H1 (cell line): Measurements from ENCODE around the gene SLC22A23. TPM values are rescaled to one million over a fixed set of nuclear protein-coding genes. Genes with fewer than 3 reads are reported as not detected.

Experiments used
- CTCF ChIA-PET: fragments of 300-600 bp; sonication (Branson Sonifier 250); formaldehyde crosslinking; loops from one replicate; lab custom pipeline; 2021; ENCODE audit not compliant: partially characterized antibody; lab: Charles Lee
- POLR2A ChIA-PET: fragments of 300-600 bp; sonication (Branson Sonifier 250); formaldehyde crosslinking; loops from one replicate; lab custom pipeline; 2021; ENCODE audit warnings: inconsistent platforms; ENCODE audit not compliant: partially characterized antibody; lab: Charles Lee
- DNase-seq, 2 experiments: peaks; one replicate each; pipeline versions ENCODE4 v3.0.0 to v3.0.0-alpha.2; 2010 to 2022; ENCODE audit warnings: low spot score in 2 of 2, low read depth in 1 of 2, mixed read lengths in 1 of 2
- FAIRE-seq: peaks from 2 replicates; lab custom pipeline; 2011; peaks lifted over from hg19 to GRCh38; lab: Jason Lieb, UNC
- H2AFZ ChIP-seq: 2 replicates; pipeline ENCODE4 v1.8.1; 2012; ENCODE audit warnings: low read length, inconsistent platforms
- H2AK5ac ChIP-seq: 2 replicates; pipeline ENCODE4 v1.6.1; 2013; ENCODE audit warnings: low read depth, low read length
- H2BK120ac ChIP-seq: replicated peaks from 2 replicates; pipeline ENCODE3; 2013; ENCODE audit warnings: low read depth, low read length, inconsistent platforms
- H2BK12ac ChIP-seq: 2 replicates; pipeline ENCODE4 v1.6.1; 2013; ENCODE audit warnings: low read depth, low read length
- H2BK15ac ChIP-seq: 2 replicates; pipeline ENCODE4 v1.6.1; 2013; ENCODE audit warnings: low read length
- H2BK20ac ChIP-seq: 2 replicates; pipeline ENCODE4 v1.6.1; 2013; ENCODE audit warnings: low read length
- H2BK5ac ChIP-seq: 2 replicates; pipeline ENCODE4 v1.6.1; 2013; ENCODE audit warnings: low read depth, low read length
- H3K14ac ChIP-seq: 2 replicates; pipeline ENCODE4 v1.6.1; 2013; ENCODE audit warnings: inconsistent platforms; ENCODE audit not compliant: insufficient read length
- H3K18ac ChIP-seq: 2 replicates; pipeline ENCODE4 v1.6.1; 2013; ENCODE audit warnings: low read length; ENCODE audit errors: extremely low read depth
- H3K23ac ChIP-seq: 2 replicates; pipeline ENCODE4 v1.6.1; 2013; ENCODE audit warnings: inconsistent platforms; ENCODE audit not compliant: insufficient read length
- H3K23me2 ChIP-seq: 2 replicates; pipeline ENCODE4 v1.6.1; 2013; ENCODE audit warnings: low read depth, low read length
- H3K27ac ChIP-seq: 2 replicates; pipeline ENCODE4 v1.6.1; 2011; ENCODE audit warnings: low read depth, low read length, inconsistent platforms
- H3K27me3 ChIP-seq, 4 experiments: replicated peaks in 1 of 4; 1 replicate in 1 of 4; 2 replicates in 3 of 4; pipeline versions ENCODE4 v1.6.1 to v1.8.1; 2011 to 2013; ENCODE audit warnings: low read length in 3 of 4, mild to moderate bottlenecking in 3 of 4, inconsistent platforms in 2 of 4, mixed read lengths in 2 of 4, moderate library complexity in 1 of 4; ENCODE audit not compliant: control insufficient read depth in 3 of 4, insufficient read depth in 3 of 4; ENCODE audit errors: extremely low read depth in 1 of 4
- H3K36me3 ChIP-seq, 4 experiments: 2 replicates each; pipeline versions ENCODE4 v1.6.1 to v1.8.1; 2011 to 2013; ENCODE audit warnings: mild to moderate bottlenecking in 4 of 4, low read length in 3 of 4, moderate library complexity in 2 of 4, control low read depth in 1 of 4, inconsistent platforms in 1 of 4; ENCODE audit not compliant: insufficient read depth in 4 of 4, control insufficient read depth in 2 of 4
- H3K4ac ChIP-seq: replicated peaks from 2 replicates; pipeline ENCODE3; 2013; ENCODE audit warnings: low read length, low read depth, mixed read lengths, inconsistent platforms; ENCODE audit not compliant: insufficient read length
- H3K4me1 ChIP-seq, 4 experiments: replicated peaks in 1 of 4; 1 replicate in 1 of 4; 2 replicates in 3 of 4; pipeline versions ENCODE4 v1.6.1 to v1.8.1; 2011 to 2013; ENCODE audit warnings: low read length in 3 of 4, inconsistent platforms in 2 of 4, mixed read lengths in 1 of 4; ENCODE audit not compliant: insufficient read depth in 4 of 4, control insufficient read depth in 3 of 4
- H3K4me2 ChIP-seq, 2 experiments: 2 replicates each; pipeline versions ENCODE4 v1.6.1 to v1.8.1; 2011 to 2013; ENCODE audit warnings: low read depth in 2 of 2, low read length in 2 of 2, control low read depth in 1 of 2, inconsistent platforms in 1 of 2, mild to moderate bottlenecking in 1 of 2; ENCODE audit not compliant: insufficient read depth in 1 of 2
- H3K4me3 ChIP-seq, 4 experiments: fragments of 200-600, 300-600 bp in 1 of 4; sonication (generic), shearing (Covaris generic), sonication (Bioruptor Twin) in 1 of 4; 2 replicates each; pipeline versions ENCODE4 v1.5.1 to v1.8.1; 2011 to 2016; ENCODE audit warnings: low read length in 4 of 4, low read depth in 3 of 4, control low read depth in 2 of 4, inconsistent platforms in 2 of 4, mild to moderate bottlenecking in 2 of 4, mixed read lengths in 1 of 4, moderate library complexity in 1 of 4; ENCODE audit not compliant: insufficient read depth in 2 of 4; ENCODE audit errors: extremely low read depth in 1 of 4
- H3K56ac ChIP-seq: replicated peaks from 2 replicates; pipeline ENCODE3; 2013; ENCODE audit warnings: low read depth, mild to moderate bottlenecking, mixed read lengths, low read length, inconsistent platforms; ENCODE audit not compliant: insufficient read length
- H3K79me1 ChIP-seq: 2 replicates; pipeline ENCODE4 v1.6.1; 2013; ENCODE audit warnings: low read depth, low read length, control low read depth
- H3K79me2 ChIP-seq, 2 experiments: 2 replicates each; pipeline versions ENCODE4 v1.6.1 to v1.8.1; 2012 to 2013; ENCODE audit warnings: low read length in 2 of 2, mild to moderate bottlenecking in 2 of 2, inconsistent platforms in 1 of 2; ENCODE audit not compliant: insufficient read depth in 2 of 2, control insufficient read depth in 1 of 2
- H3K9ac ChIP-seq, 4 experiments: replicated peaks in 1 of 4; 1 replicate in 1 of 4; 2 replicates in 3 of 4; pipeline versions ENCODE4 v1.6.1 to v1.8.1; 2011 to 2013; ENCODE audit warnings: low read depth in 3 of 4, low read length in 3 of 4, control low read depth in 2 of 4, mild to moderate bottlenecking in 2 of 4, moderate library complexity in 2 of 4, inconsistent platforms in 1 of 4; ENCODE audit errors: extremely low read depth in 1 of 4
- H3K9me3 ChIP-seq, 2 experiments: 2 replicates each; pipeline versions ENCODE4 v1.6.1 to v1.8.1; 2012 to 2013; ENCODE audit warnings: mild to moderate bottlenecking in 2 of 2, moderate library complexity in 2 of 2, control low read depth in 1 of 2, inconsistent platforms in 1 of 2, low read depth in 1 of 2, low read length in 1 of 2, mixed read lengths in 1 of 2; ENCODE audit not compliant: insufficient read depth in 2 of 2
- H4K20me1 ChIP-seq, 2 experiments: replicated peaks in 1 of 2; 2 replicates each; pipeline versions ENCODE3 to v1.8.1; 2011 to 2013; ENCODE audit warnings: inconsistent platforms in 2 of 2, low read length in 2 of 2, mild to moderate bottlenecking in 1 of 2; ENCODE audit not compliant: insufficient read depth in 2 of 2, control insufficient read depth in 1 of 2
- H4K5ac ChIP-seq: 2 replicates; pipeline ENCODE4 v1.6.1; 2013; ENCODE audit warnings: low read length, low read depth, mixed read lengths, inconsistent platforms; ENCODE audit not compliant: insufficient read length
- H4K8ac ChIP-seq: 2 replicates; pipeline ENCODE4 v1.8.0; 2013; ENCODE audit warnings: mild to moderate bottlenecking, moderate library complexity, low read length, inconsistent platforms; ENCODE audit not compliant: insufficient read depth; ENCODE audit errors: extremely low read depth
- H4K91ac ChIP-seq: replicated peaks from 2 replicates; pipeline ENCODE3; 2013; ENCODE audit warnings: low read length, mixed read lengths, inconsistent platforms; ENCODE audit not compliant: insufficient read length
- BCL11A ChIP-seq, 2 experiments: IDR thresholded peaks; one replicate each; pipeline ENCODE4 v1.6.1; 2011; ENCODE audit warnings: low read depth in 2 of 2, low read length in 2 of 2, mild to moderate bottlenecking in 2 of 2
- BRCA1 ChIP-seq: IDR thresholded peaks from 2 replicates; pipeline ENCODE4 v1.6.1; 2012; ENCODE audit warnings: low read depth, low read length, improper control_type of control experiment
- CTBP2 ChIP-seq: IDR thresholded peaks from 2 replicates; pipeline ENCODE4 v1.7.0; 2011; ENCODE audit warnings: borderline replicate concordance, mild to moderate bottlenecking, moderate library complexity, mixed read lengths, low read length; ENCODE audit not compliant: insufficient read depth, insufficient read length
- E2F6 ChIP-seq: IDR thresholded peaks from 2 replicates; pipeline ENCODE4 v1.6.1; 2012; ENCODE audit warnings: inconsistent platforms
- EP300 ChIP-seq, 2 experiments: IDR thresholded peaks; 1 replicate in 1 of 2; 2 replicates in 1 of 2; pipeline ENCODE4 v1.6.1; 2011 to 2012; ENCODE audit warnings: low read depth in 2 of 2, low read length in 2 of 2, mild to moderate bottlenecking in 2 of 2, borderline replicate concordance in 1 of 2, inconsistent platforms in 1 of 2, moderate library complexity in 1 of 2
- JUN ChIP-seq: IDR thresholded peaks from 2 replicates; pipeline ENCODE4 v1.6.1; 2011; ENCODE audit warnings: low read depth, mild to moderate bottlenecking, improper control_type of control experiment, low read length
- KDM1A ChIP-seq: fragments of 200-600, 300-600 bp; sonication (generic); IDR thresholded peaks from 2 replicates; pipeline ENCODE4 v1.7.1; 2016; ENCODE audit warnings: mild to moderate bottlenecking, low read length, borderline replicate concordance
- NANOG ChIP-seq: IDR thresholded peaks from 2 replicates; pipeline ENCODE4 v1.6.1; 2011; ENCODE audit warnings: low read length, low read depth, mild to moderate bottlenecking, inconsistent platforms; ENCODE audit not compliant: insufficient read depth, poor library complexity, severe bottlenecking
- RBBP5 ChIP-seq: IDR thresholded peaks from 2 replicates; pipeline ENCODE4 v1.7.1; 2012; ENCODE audit warnings: low read depth, mild to moderate bottlenecking, inconsistent platforms, low read length, moderate library complexity, borderline replicate concordance
- SRF ChIP-seq: IDR thresholded peaks from 2 replicates; pipeline ENCODE4 v1.6.1; 2011; ENCODE audit warnings: mild to moderate bottlenecking, low read depth, low read length, moderate library complexity
- SUZ12 ChIP-seq: fragments of 200-600 bp; sonication (generic); IDR thresholded peaks from 2 replicates; pipeline ENCODE4 v1.6.1; 2012; ENCODE audit warnings: mild to moderate bottlenecking, inconsistent platforms, low read length, moderate library complexity, mixed read lengths
- WGBS, 2 experiments: shearing (Covaris generic) in 1 of 2; methylation state at CpG; one replicate each; pipeline versions ENCODE4 v1.1.6 to v1.1.7; 2013 to 2015; ENCODE audit warnings: low lambda C conversion rate in 2 of 2, mixed read lengths in 2 of 2, inconsistent platforms in 1 of 2, low coverage in 1 of 2, missing lambda C conversion rate in 1 of 2; ENCODE audit not compliant: insufficient replicate concordance in 2 of 2, insufficient coverage in 1 of 2, insufficient read length in 1 of 2; ENCODE audit errors: extremely low coverage in 1 of 2, missing lambda C conversion rate in 1 of 2; 5-methylcytosine and 5-hydroxymethylcytosine counted together
- polyA plus RNA-seq, 7 experiments: library from polyadenylated mRNA; depleted of rRNA in 3 of 7; stranded (reverse) in 5 of 7; unstranded in 2 of 7; fragments of >200 nt in 5 of 7; fragments of 200-250 nt in 2 of 7; gene quantifications; 1 replicate in 5 of 7; 2 replicates in 1 of 7; 4 replicates in 1 of 7; pipeline versions ENCODE4 v1.2.1 to v1.2.3, GENCODE V29; 2011 to 2013; ENCODE audit warnings: missing spikeins in 2 of 7, mixed read lengths in 2 of 7
- total RNA-seq: library from RNA; stranded (reverse); fragmentation: NEBNext Ultra II Directional; extraction: Animal tissue kit (Norgen Biotek cat#: 25700); gene quantifications from 2 replicates; pipeline ENCODE4 v1.2.1, GENCODE V29; 2021

Gene SLC22A23
- total and polyA plus RNA-seq, 2 of the 8 experiments (the other 6 are each of a cell fraction or from before 2014, with no cell fraction given): 9.9 to 38.4 TPM

DNA sequence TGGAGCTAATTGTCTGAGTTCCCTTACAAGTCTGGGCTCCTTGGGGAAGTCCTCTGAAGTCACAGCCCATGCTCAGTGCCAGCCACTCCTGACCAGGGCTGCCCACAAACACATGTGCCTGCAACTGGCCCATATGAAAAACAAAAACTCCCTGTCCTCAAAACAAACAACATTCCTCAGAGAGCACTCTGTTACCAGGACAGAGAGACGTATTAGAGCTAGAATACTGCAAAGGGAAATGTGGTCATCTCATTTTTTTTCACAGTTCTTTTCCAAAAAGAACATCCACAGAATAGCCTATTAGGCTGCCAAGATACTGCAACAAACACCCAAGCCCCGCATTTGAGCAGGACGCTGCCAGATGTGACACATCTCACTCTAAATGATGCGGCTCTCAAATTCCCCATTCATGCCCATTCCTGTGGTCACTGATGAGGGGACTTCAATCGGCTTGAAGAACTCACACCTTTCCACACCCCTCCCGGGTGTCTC lies 71.1 kb downstream of the SLC22A23 start:
- no peaks in the 10 kb centered on the region for H3K23me2 ChIP-seq
- no peak overlapping the region for H3K27ac ChIP-seq
- H3K27me3 ChIP-seq: no peaks in the 10 kb centered on the region
- no peak overlapping the region for H2BK20ac ChIP-seq
- no peak overlapping the region for H3K23ac ChIP-seq
- H3K79me2 ChIP-seq: peaks cover 0 to 18% of the 10 kb centered on the region in 2 experiments; a peak in 3 of 4 replicates
- 0 out of 2 replicates have a peak overlapping the region, but pooled peaks have one; percentile 53 for H2BK15ac ChIP-seq
- H3K4me2 ChIP-seq: no peak overlapping the region
- CTCF ChIA-PET: interaction anchor here (0.7 to 1.0 kb wide), 4 partner anchors 11 to 805 kb away, joined by 3 to 5 read pairs (median 4); partner anchors contain the start of gene BPHL
- no peaks in the 10 kb centered on the region for H3K36me3 ChIP-seq
- no peak for FAIRE-seq
- WGBS, 2 experiments: 90% methylated on average over 6 of the region's 6 CpGs; no CpG with 5 or more reads in 1 of the 2 experiments
- H3K14ac ChIP-seq: no peak overlapping the region
- H3K4me3 ChIP-seq: no peak overlapping the region
- peaks cover 0 to 1% of the 10 kb centered on the region in 2 experiments for H4K20me1 ChIP-seq
- H2BK12ac ChIP-seq: no peak overlapping the region
- no peak overlapping the region for H3K9ac ChIP-seq
- H3K56ac ChIP-seq: no peak overlapping the region
- no peak overlapping the region for H2BK120ac ChIP-seq
- no peak overlapping the region for H4K8ac ChIP-seq
- no peak for TF ChIP-seq SRF
- TF ChIP-seq EP300 (IDR thresholded peaks at IDR 0.05; ENCODE audit: borderline replicate concordance in 1 of 2, low read depth in 2 of 2, low read length in 2 of 2): no peak
- no peak for TF ChIP-seq RBBP5
- no peak for TF ChIP-seq KDM1A
- TF ChIP-seq CTBP2: no peak
- no peak for TF ChIP-seq BRCA1
- no peak for TF ChIP-seq NANOG
- no peak for TF ChIP-seq E2F6
- TF ChIP-seq SUZ12: no peak
- no peak for TF ChIP-seq JUN
- no peak for TF ChIP-seq BCL11A (IDR thresholded peaks at IDR 0.05; ENCODE audit: low read depth in 2 of 2, low read length in 2 of 2)
- H3K9me3 ChIP-seq: no peaks in the 10 kb centered on the region
- H3K4me1 ChIP-seq: peaks cover 0 to 8% (median 2%) of the 10 kb centered on the region in 4 experiments; a peak in 2 of 7 replicates
- POLR2A ChIA-PET: interaction anchor here (0.6 kb wide), 2 partner anchors 72 to 81 kb away, joined by 3 to 4 read pairs; no protein-coding TSS in a partner anchor
- H2AFZ ChIP-seq: no peak overlapping the region
- no peak overlapping the region for H3K18ac ChIP-seq
- no peak overlapping the region for H4K91ac ChIP-seq
- DNase-seq: no peak
- peaks cover 3% of the 10 kb centered on the region; the same call in 1 of the 2 replicates for H3K79me1 ChIP-seq
- H2BK5ac ChIP-seq: 0 out of 2 replicates have a peak overlapping the region, but pooled peaks have one; percentile 25
- H4K5ac ChIP-seq: no peak overlapping the region
- no peak overlapping the region for H2AK5ac ChIP-seq
- H3K4ac ChIP-seq: no peak overlapping the region
